ENCODE results near the gene SLC9A5. TPM values are rescaled to one million over a fixed set of nuclear protein-coding genes. Genes with fewer than 3 reads are reported as not detected.
A peak's percentile ranks its signal among the peaks of the same experiment; 100 is the strongest.

The SLC9A5 gene
- total RNA-seq, 1 experiment from 2014 or later = 5.6 TPM

- Histone ChIP-seq H3K9ac (ENCODE audit: low read length) (peak overlapping the region; percentile 87), H3K4me2 (ENCODE audit: low read length) (peak overlapping the region; percentile 94), H2AFZ (ENCODE audit: low read depth, low read length, poor library complexity, severe bottlenecking) (no peak overlapping the region), H3K4me3 (replicated peaks in 1 of 2; ENCODE audit: low read depth in 1 of 2, low read length in 2 of 2) (peak overlapping the region; percentile 71 to 92), H3K79me2 (ENCODE audit: insufficient read depth, low read length) (peaks cover 63% of the 10 kb centered on the region), H3K4me1 (ENCODE audit: control insufficient read depth in 1 of 2, insufficient read depth in 2 of 2, low read length in 2 of 2) (peaks cover 56 to 89% of the 10 kb centered on the region in 2 experiments), H3K9me3 (ENCODE audit: control insufficient read depth in 1 of 2, insufficient read depth in 1 of 2, low read depth in 1 of 2, low read length in 2 of 2) (no peaks in the 10 kb centered on the region), H3K9me2 (ENCODE audit: insufficient read depth) (no peaks in the 10 kb centered on the region), H3K36me3 (ENCODE audit: control insufficient read depth in 1 of 2, insufficient read depth in 2 of 2, low read length in 2 of 2) (peaks cover 0 to 2% of the 10 kb centered on the region in 2 experiments; a peak in 1 of 4 replicates), H3K27me3 (ENCODE audit: insufficient read depth, low read length) (no peaks in the 10 kb centered on the region), H3K27ac (ENCODE audit: low read depth, low read length) (peak overlapping the region; percentile 92), H4K20me1 (ENCODE audit: insufficient read depth) (no peaks in the 10 kb centered on the region)
- intact Hi-C loops (cut with micrococcal nuclease) = loop anchor here (5.0 kb wide), 1 partner anchor 173 kb away; the partner anchor contains the start of gene ZDHHC1
- DNase-seq (ENCODE audit: low read depth, low spot score) (peak; percentile 63), ATAC-seq (peak; percentile 15)
- RAD21 ChIA-PET (ENCODE audit: low non-redundant PET in 1 of 2, low total read pairs in 2 of 2, uncharacterized antibody in 2 of 2, unreplicated experiment in 2 of 2) = no interaction called here
- no TSS peak for BruUV-seq (replicated peaks)
- POLR2A ChIA-PET = interaction anchor here (0.9 to 1.9 kb wide), 6 partner anchors 12 to 46 kb away, joined by 3 to 8 read pairs (median 4); partner anchors contain the start of genes ELMO3 and TMEM208
- CTCF ChIA-PET = interaction anchor here (0.6 to 1.7 kb wide), 7 partner anchors 16 to 285 kb away, joined by 3 to 7 read pairs (median 3); partner anchors contain the start of genes ELMO3 and TMEM208
- TF ChIP-seq SRF (IDR thresholded peaks at IDR 0.05; ENCODE audit: low read depth) (no peak), ZNF274 (IDR thresholded peaks at IDR 0.05; ENCODE audit: low read depth, low read length) (no peak), CEBPB (IDR thresholded peaks at IDR 0.05; ENCODE audit: low read depth) (no peak), EGR1 (IDR thresholded peaks at IDR 0.05; ENCODE audit: low read depth) (no peak), YY1 (IDR thresholded peaks at IDR 0.05; ENCODE audit: extremely low read depth, insufficient replicate concordance, low read depth, low read length) (peak; percentile 72), EZH2 (IDR thresholded peaks at IDR 0.05) (no peak), CBX3 (IDR thresholded peaks at IDR 0.05; ENCODE audit: low read depth) (no peak), SP1 (IDR thresholded peaks at IDR 0.05; ENCODE audit: low read depth) (no peak), SIN3A (IDR thresholded peaks at IDR 0.05; ENCODE audit: low read depth) (no peak), FOSL1 (IDR thresholded peaks at IDR 0.05; ENCODE audit: low read depth) (no peak), ZBTB33 (IDR thresholded peaks at IDR 0.05; ENCODE audit: extremely low read depth, insufficient replicate concordance, low read length) (no peak), ZFX (IDR thresholded peaks at IDR 0.05) (no peak), ELF1 (IDR thresholded peaks at IDR 0.05; ENCODE audit: borderline replicate concordance, low read depth) (no peak), POLR2AphosphoS5 (IDR thresholded peaks at IDR 0.05; ENCODE audit: low read depth, low read length) (peak; percentile 74), POLR2A (IDR thresholded peaks at IDR 0.05; ENCODE audit: borderline replicate concordance, extremely low read depth, insufficient read depth, insufficient read length) (no peak)
- TF ChIP-seq, protein P1, sequence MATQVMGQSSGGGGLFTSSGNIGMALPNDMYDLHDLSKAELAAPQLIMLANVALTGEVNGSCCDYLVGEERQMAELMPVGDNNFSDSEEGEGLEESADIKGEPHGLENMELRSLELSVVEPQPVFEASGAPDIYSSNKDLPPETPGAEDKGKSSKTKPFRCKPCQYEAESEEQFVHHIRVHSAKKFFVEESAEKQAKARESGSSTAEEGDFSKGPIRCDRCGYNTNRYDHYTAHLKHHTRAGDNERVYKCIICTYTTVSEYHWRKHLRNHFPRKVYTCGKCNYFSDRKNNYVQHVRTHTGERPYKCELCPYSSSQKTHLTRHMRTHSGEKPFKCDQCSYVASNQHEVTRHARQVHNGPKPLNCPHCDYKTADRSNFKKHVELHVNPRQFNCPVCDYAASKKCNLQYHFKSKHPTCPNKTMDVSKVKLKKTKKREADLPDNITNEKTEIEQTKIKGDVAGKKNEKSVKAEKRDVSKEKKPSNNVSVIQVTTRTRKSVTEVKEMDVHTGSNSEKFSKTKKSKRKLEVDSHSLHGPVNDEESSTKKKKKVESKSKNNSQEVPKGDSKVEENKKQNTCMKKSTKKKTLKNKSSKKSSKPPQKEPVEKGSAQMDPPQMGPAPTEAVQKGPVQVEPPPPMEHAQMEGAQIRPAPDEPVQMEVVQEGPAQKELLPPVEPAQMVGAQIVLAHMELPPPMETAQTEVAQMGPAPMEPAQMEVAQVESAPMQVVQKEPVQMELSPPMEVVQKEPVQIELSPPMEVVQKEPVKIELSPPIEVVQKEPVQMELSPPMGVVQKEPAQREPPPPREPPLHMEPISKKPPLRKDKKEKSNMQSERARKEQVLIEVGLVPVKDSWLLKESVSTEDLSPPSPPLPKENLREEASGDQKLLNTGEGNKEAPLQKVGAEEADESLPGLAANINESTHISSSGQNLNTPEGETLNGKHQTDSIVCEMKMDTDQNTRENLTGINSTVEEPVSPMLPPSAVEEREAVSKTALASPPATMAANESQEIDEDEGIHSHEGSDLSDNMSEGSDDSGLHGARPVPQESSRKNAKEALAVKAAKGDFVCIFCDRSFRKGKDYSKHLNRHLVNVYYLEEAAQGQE (IDR thresholded peaks at IDR 0.05; ENCODE audit: low read depth) = no peak
- TF ChIP-seq, protein P2, sequence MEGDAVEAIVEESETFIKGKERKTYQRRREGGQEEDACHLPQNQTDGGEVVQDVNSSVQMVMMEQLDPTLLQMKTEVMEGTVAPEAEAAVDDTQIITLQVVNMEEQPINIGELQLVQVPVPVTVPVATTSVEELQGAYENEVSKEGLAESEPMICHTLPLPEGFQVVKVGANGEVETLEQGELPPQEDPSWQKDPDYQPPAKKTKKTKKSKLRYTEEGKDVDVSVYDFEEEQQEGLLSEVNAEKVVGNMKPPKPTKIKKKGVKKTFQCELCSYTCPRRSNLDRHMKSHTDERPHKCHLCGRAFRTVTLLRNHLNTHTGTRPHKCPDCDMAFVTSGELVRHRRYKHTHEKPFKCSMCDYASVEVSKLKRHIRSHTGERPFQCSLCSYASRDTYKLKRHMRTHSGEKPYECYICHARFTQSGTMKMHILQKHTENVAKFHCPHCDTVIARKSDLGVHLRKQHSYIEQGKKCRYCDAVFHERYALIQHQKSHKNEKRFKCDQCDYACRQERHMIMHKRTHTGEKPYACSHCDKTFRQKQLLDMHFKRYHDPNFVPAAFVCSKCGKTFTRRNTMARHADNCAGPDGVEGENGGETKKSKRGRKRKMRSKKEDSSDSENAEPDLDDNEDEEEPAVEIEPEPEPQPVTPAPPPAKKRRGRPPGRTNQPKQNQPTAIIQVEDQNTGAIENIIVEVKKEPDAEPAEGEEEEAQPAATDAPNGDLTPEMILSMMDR (IDR thresholded peaks at IDR 0.05 in 2 of 3, conservative IDR thresholded peaks at IDR 0.05 in 1 of 3; ENCODE audit: borderline replicate concordance in 1 of 3, insufficient read depth in 1 of 3, low read depth in 2 of 3, low read length in 2 of 3) = no peak
Measured at GRCh38 chr16:67244387-67245185, 4.2 kb upstream of the SLC9A5 start.

Measured in HCT116 (cell line).